Panc1 (cell line): ENCODE data around the gene HAL. TPM values are rescaled to one million over a fixed set of nuclear protein-coding genes. Genes with fewer than 3 reads are reported as not detected.

ENCODE experiments used
- ATAC-seq: fragments of 200-7000 bp; cut with Tn5 transposase; 2 replicates; pipeline ENCODE4 v1.9.1; 2020; ENCODE audit warnings: mild to moderate bottlenecking, moderate library complexity
- BruUV-seq: library from RNA; stranded (reverse); fragments of 400-500 nt; replicated peaks from 2 replicates; lab custom pipeline; 2021; lab: Mats Ljungman, UMichigan
- CTCF ChIA-PET: fragments of 300-600 bp; sonication (Branson Sonifier 250); formaldehyde crosslinking; loops from one replicate; lab custom pipeline; 2022; ENCODE audit warnings: antibody characterized with exemption; lab: Charles Lee
- POLR2A ChIA-PET: fragments of 300-600 bp; sonication (Branson Sonifier 250); formaldehyde crosslinking; loops from one replicate; lab custom pipeline; 2022; ENCODE audit warnings: antibody characterized with exemption; lab: Charles Lee
- DNase-seq: peaks from one replicate; pipeline ENCODE4 v3.0.0-alpha.2; 2010; ENCODE audit warnings: low read depth, low spot score
- H3K27ac ChIP-seq: 2 replicates; pipeline ENCODE4 v1.5.1; 2011; ENCODE audit warnings: mild to moderate bottlenecking, low read length, inconsistent platforms
- H3K27me3 ChIP-seq: fragments of 200-500 bp; sonication (Bioruptor generic); 2 replicates; pipeline ENCODE4 v1.6.0; 2014; ENCODE audit warnings: low read length, inconsistent platforms; ENCODE audit not compliant: control insufficient read depth, insufficient read depth
- H3K36me3 ChIP-seq: fragments of 200-500 bp; sonication (Bioruptor generic); 2 replicates; pipeline ENCODE4 v1.5.1; 2014; ENCODE audit warnings: inconsistent platforms, mild to moderate bottlenecking, low read length, moderate library complexity; ENCODE audit not compliant: control insufficient read depth, insufficient read depth
- H3K4me1 ChIP-seq: 2 replicates; pipeline ENCODE4 v1.5.1; 2011; ENCODE audit warnings: inconsistent platforms, mild to moderate bottlenecking, low read length, moderate library complexity; ENCODE audit not compliant: control insufficient read depth, insufficient read depth
- H3K4me3 ChIP-seq, 2 experiments: 2 replicates each; pipeline ENCODE4 v1.5.1; 2011 to 2012; ENCODE audit warnings: low read depth in 2 of 2, low read length in 2 of 2, mild to moderate bottlenecking in 2 of 2, inconsistent platforms in 1 of 2, moderate library complexity in 1 of 2
- H3K9me3 ChIP-seq: fragments of 200-500 bp; sonication (Bioruptor generic); 2 replicates; pipeline ENCODE4 v1.5.1; 2014; ENCODE audit warnings: low read depth, mild to moderate bottlenecking, inconsistent platforms, low read length, moderate library complexity; ENCODE audit not compliant: control insufficient read depth, insufficient read depth
- CTCF ChIP-seq: fragments of 450-650 bp; IDR thresholded peaks from 2 replicates; pipeline ENCODE4 v1.5.1; 2017; ENCODE audit warnings: mild to moderate bottlenecking
- POLR2AphosphoS5 ChIP-seq: IDR thresholded peaks from 2 replicates; pipeline ENCODE4 v1.6.1; 2012; ENCODE audit warnings: mild to moderate bottlenecking, low read depth, low read length, moderate library complexity
- REST ChIP-seq, 2 experiments: IDR thresholded peaks; 2 replicates each; pipeline ENCODE4 v1.6.1; 2011 to 2012; ENCODE audit warnings: low read depth in 2 of 2, control low read depth in 1 of 2, low read length in 1 of 2, mild to moderate bottlenecking in 1 of 2, moderate library complexity in 1 of 2; ENCODE audit not compliant: insufficient read depth in 1 of 2
- SIN3A ChIP-seq: IDR thresholded peaks from 2 replicates; pipeline ENCODE4 v1.6.1; 2012; ENCODE audit warnings: low read depth, mild to moderate bottlenecking, low read length, moderate library complexity, borderline replicate concordance; ENCODE audit not compliant: insufficient read depth
- TCF7L2 ChIP-seq: IDR thresholded peaks from 2 replicates; pipeline ENCODE4 v1.6.1; 2011; ENCODE audit warnings: mild to moderate bottlenecking, low read depth, low read length, inconsistent platforms
- in situ Hi-C: cut with HindIII; loops from 2 replicates; pipeline ENCODE4 v1.10.0; 2016; ENCODE audit warnings: low sequenced_read_pairs, low pct_unique_long_range_greater_than_20kb
- intact Hi-C: fragments of 100-400 bp; cut with micrococcal nuclease; formaldehyde crosslinking; loops from one replicate; pipeline ENCODE4 v1.10.0; 2022; ENCODE audit not compliant: unreplicated experiment
- total RNA-seq: library from RNA; stranded (reverse); gene quantifications from one replicate; pipeline ENCODE4 v1.2.1, GENCODE V29; 2021; ENCODE audit not compliant: unreplicated experiment

The HAL gene
- total RNA-seq, 1 experiment from 2014 or later, result 0.08 TPM

- CTCF ChIA-PET, result interaction anchor here (0.6 kb wide), 1 partner anchor 72 kb away, joined by 3 read pairs; no protein-coding TSS in a partner anchor
- Histone ChIP-seq H3K4me3 (no peak overlapping the region), H3K27ac (no peak overlapping the region), H3K27me3 (no peaks in the 10 kb centered on the region), H3K4me1 (0 out of 2 replicates have a peak, but pooled peaks cover 3% of the 10 kb centered on the region), H3K36me3 (no peaks in the 10 kb centered on the region), H3K9me3 (no peaks in the 10 kb centered on the region)
- in situ Hi-C loops, result no loop called here
- POLR2A ChIA-PET, result interaction anchor here (1.0 kb wide), 1 partner anchor 74 kb away, joined by 3 read pairs; no protein-coding TSS in a partner anchor
- TF ChIP-seq SIN3A, result no peak
- TF ChIP-seq POLR2AphosphoS5, result no peak
- TF ChIP-seq TCF7L2, result no peak
- no peak for TF ChIP-seq REST (IDR thresholded peaks at IDR 0.05; ENCODE audit: insufficient read depth in 1 of 2, low read depth in 2 of 2, low read length in 1 of 2)
- no peak for TF ChIP-seq CTCF
- no peak for DNase-seq
- intact Hi-C loops, result no loop called here
- ATAC-seq, result no peak
- no TSS peak for BruUV-seq
These were observed 45.0 kb upstream of the HAL start for GRCh38 chr12:96041181-96041580.

GRCh38 chr12:96040305-96041133 lies 44.4 kb upstream of the HAL start:
- Histone ChIP-seq H3K9me3 (no peaks in the 10 kb centered on the region), H3K4me3 (no peak overlapping the region), H3K27ac (no peak overlapping the region), H3K4me1 (0 out of 2 replicates have a peak, but pooled peaks cover 5% of the 10 kb centered on the region), H3K27me3 (no peaks in the 10 kb centered on the region), H3K36me3 (no peaks in the 10 kb centered on the region)
- in situ Hi-C loops, result no loop called here
- TF ChIP-seq SIN3A (no peak), REST (IDR thresholded peaks at IDR 0.05; ENCODE audit: insufficient read depth in 1 of 2, low read depth in 2 of 2, low read length in 1 of 2) (no peak), POLR2AphosphoS5 (no peak), TCF7L2 (no peak), CTCF (no peak)
- CTCF ChIA-PET, result interaction anchor here (0.6 kb wide), 1 partner anchor 73 kb away, joined by 3 read pairs; no protein-coding TSS in a partner anchor
- ATAC-seq, result no peak
- POLR2A ChIA-PET, result interaction anchor here (1.0 kb wide), 1 partner anchor 74 kb away, joined by 3 read pairs; no protein-coding TSS in a partner anchor
- no TSS peak for BruUV-seq
- intact Hi-C loops, result no loop called here
- DNase-seq, result no peak
